GM12878 (cell line): ENCODE results near the gene VASP. TPM values are rescaled to one million over a fixed set of nuclear protein-coding genes. Genes with fewer than 3 reads are reported as not detected.

Source experiments
- BACH1 ChIP-seq: fragments of 450-650 bp; IDR thresholded peaks from 2 replicates; pipeline ENCODE4 v1.6.1; 2017; ENCODE audit warnings: mild to moderate bottlenecking, borderline replicate concordance
- BRCA1 ChIP-seq: IDR thresholded peaks from 2 replicates; pipeline ENCODE4 v1.6.1; 2011; ENCODE audit warnings: low read depth, low read length, improper control_type of control experiment
- ETV6 ChIP-seq, 2 experiments: fragments of 450-650 bp in 1 of 2; IDR thresholded peaks in 1 of 2; conservative IDR thresholded peaks in 1 of 2; 2 replicates each; pipeline ENCODE4 v1.6.1; 2014; ENCODE audit warnings: antibody characterized with exemption in 1 of 2, borderline replicate concordance in 1 of 2, low read depth in 1 of 2, mild to moderate bottlenecking in 1 of 2, moderate library complexity in 1 of 2
- HCFC1 ChIP-seq: fragments of 150-350 bp; IDR thresholded peaks from 2 replicates; pipeline ENCODE4 v1.6.1; 2014; ENCODE audit warnings: low read length
- IKZF1 ChIP-seq: fragments of 450-650 bp; conservative IDR thresholded peaks from 2 replicates; pipeline ENCODE4 v1.6.1; 2017; ENCODE audit warnings: antibody characterized with exemption, mild to moderate bottlenecking
- SP1 ChIP-seq: IDR thresholded peaks from one replicate; pipeline ENCODE4 v1.6.1; 2011; ENCODE audit warnings: low read depth, low read length
- STAT1 ChIP-seq: fragments of 450-650 bp; conservative IDR thresholded peaks from 2 replicates; pipeline ENCODE4 v1.6.1; 2014; ENCODE audit warnings: antibody characterized with exemption, mild to moderate bottlenecking
- TBL1XR1 ChIP-seq: IDR thresholded peaks from 2 replicates; pipeline ENCODE4 v1.6.1; 2012; ENCODE audit warnings: low read depth, low read length, improper control_type of control experiment
- ZSCAN29 ChIP-seq: fragments of 450-650 bp; IDR thresholded peaks from 2 replicates; pipeline ENCODE4 v1.6.1; 2017; ENCODE audit warnings: mild to moderate bottlenecking, moderate library complexity
- polyA plus RNA-seq, 11 experiments: library from polyadenylated mRNA; depleted of rRNA in 4 of 11; unstranded in 6 of 11; stranded (reverse) in 5 of 11; fragments of >200 nt; fragmentation: Nextera tagmentation in 4 of 11; fragmentation: Illumina TruSeq in 1 of 11; extraction: Ambion mirVana in 4 of 11; extraction: Trizol in 1 of 11; gene quantifications; 1 replicate in 1 of 11; 2 replicates in 10 of 11; pipeline versions ENCODE4 v1.2.1 to v1.2.3, GENCODE V29; 2011 to 2016; ENCODE audit warnings: inconsistent platforms in 2 of 11, missing spikeins in 2 of 11, low read depth in 1 of 11
- total RNA-seq, 4 experiments: library from RNA; depleted of rRNA in 3 of 4; stranded (reverse); fragments of >200 nt in 3 of 4; fragmentation: Illumina TruSeq in 1 of 4; extraction: Trizol in 1 of 4; gene quantifications; 2 replicates each; pipeline versions ENCODE4 v1.2.1 to v1.2.3, GENCODE V29; 2013 to 2021
- TF ChIP-seq, protein P1 (sequence below): fragments of 450-650 bp; IDR thresholded peaks from 2 replicates; pipeline ENCODE4 v1.6.1; 2014; ENCODE audit warnings: mild to moderate bottlenecking
- TF ChIP-seq, protein P2 (sequence below): IDR thresholded peaks from 2 replicates; pipeline ENCODE4 v1.6.1; 2012; ENCODE audit warnings: low read depth, low read length, improper control_type of control experiment
- TF ChIP-seq, protein P3 (sequence below): fragments of 450-650 bp; conservative IDR thresholded peaks from 2 replicates; pipeline ENCODE4 v1.6.1; 2017; ENCODE audit warnings: mild to moderate bottlenecking, moderate library complexity
- TF ChIP-seq, protein P4 (sequence below): IDR thresholded peaks from 2 replicates; pipeline ENCODE4 v1.6.1; 2011; ENCODE audit warnings: borderline replicate concordance, low read depth, mild to moderate bottlenecking, moderate library complexity, mixed read lengths, low read length; ENCODE audit not compliant: insufficient read depth; ENCODE audit errors: extremely low read length
- TF ChIP-seq, protein P5 (sequence below): fragments of 450-650 bp; IDR thresholded peaks from 2 replicates; pipeline ENCODE4 v1.6.1; 2017; ENCODE audit warnings: mild to moderate bottlenecking, low read depth, inconsistent platforms; ENCODE audit not compliant: poor library complexity, severe bottlenecking
- TF ChIP-seq, protein P6 (sequence below): fragments of 150-350 bp; IDR thresholded peaks from 2 replicates; pipeline ENCODE4 v1.6.1; 2016; ENCODE audit warnings: low read depth, low read length

The VASP gene
- total and polyA plus RNA-seq, 10 of the 15 experiments (the other 5 are each of a cell fraction or from before 2014, with no cell fraction given) = 19.5 to 298 (median 84.8) TPM

DNA sequence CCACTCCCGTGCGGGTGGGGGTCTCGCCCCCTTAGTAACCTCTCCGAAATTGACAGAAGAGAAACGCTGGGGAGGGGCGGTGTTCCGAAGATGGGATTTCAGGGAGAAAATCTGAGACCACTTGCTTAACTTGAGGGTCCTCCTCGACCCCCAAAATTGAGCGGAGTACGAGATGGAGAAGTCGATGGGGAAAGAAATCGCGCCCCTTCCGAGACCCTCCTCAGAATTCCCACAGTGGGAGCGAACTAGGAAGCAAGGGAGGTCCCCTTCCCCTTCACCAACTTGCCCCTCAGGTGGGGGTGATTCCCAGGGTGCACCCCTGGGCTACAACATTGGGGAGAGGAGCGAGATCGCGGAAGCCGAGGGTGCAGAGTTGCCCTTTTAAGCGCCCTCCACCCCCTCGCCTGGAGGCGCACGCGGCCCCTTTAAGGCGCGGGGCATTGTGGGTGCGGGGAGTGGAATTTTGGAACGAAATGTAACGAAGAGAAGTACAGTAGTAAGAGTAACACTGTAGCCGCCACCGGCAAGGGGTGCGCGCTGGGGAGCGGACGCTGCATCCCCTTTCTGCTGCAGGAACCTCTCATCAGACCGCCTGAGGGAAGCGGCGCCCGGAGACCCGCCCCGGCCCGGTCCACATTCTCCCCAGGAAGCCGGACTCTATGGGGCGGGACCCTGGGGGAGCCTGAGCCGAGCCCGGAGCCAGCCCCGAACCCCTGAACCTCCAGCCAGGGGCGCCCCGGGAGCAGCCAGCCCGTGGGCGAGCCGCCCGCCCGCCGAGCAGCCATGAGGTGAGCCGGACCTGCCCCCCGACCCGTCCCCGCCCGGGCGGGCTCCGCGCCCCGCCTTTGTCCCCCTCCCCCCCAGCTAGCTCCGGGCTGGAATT is at the start of gene VASP (continued):
- TF ChIP-seq, protein P1, sequence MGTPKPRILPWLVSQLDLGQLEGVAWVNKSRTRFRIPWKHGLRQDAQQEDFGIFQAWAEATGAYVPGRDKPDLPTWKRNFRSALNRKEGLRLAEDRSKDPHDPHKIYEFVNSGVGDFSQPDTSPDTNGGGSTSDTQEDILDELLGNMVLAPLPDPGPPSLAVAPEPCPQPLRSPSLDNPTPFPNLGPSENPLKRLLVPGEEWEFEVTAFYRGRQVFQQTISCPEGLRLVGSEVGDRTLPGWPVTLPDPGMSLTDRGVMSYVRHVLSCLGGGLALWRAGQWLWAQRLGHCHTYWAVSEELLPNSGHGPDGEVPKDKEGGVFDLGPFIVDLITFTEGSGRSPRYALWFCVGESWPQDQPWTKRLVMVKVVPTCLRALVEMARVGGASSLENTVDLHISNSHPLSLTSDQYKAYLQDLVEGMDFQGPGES = no peak
- peak; percentile 55; the same call in 1 of the 2 replicates for TF ChIP-seq HCFC1
- TF ChIP-seq, protein P2, sequence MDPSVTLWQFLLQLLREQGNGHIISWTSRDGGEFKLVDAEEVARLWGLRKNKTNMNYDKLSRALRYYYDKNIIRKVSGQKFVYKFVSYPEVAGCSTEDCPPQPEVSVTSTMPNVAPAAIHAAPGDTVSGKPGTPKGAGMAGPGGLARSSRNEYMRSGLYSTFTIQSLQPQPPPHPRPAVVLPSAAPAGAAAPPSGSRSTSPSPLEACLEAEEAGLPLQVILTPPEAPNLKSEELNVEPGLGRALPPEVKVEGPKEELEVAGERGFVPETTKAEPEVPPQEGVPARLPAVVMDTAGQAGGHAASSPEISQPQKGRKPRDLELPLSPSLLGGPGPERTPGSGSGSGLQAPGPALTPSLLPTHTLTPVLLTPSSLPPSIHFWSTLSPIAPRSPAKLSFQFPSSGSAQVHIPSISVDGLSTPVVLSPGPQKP = no peak
- TF ChIP-seq, protein P3, sequence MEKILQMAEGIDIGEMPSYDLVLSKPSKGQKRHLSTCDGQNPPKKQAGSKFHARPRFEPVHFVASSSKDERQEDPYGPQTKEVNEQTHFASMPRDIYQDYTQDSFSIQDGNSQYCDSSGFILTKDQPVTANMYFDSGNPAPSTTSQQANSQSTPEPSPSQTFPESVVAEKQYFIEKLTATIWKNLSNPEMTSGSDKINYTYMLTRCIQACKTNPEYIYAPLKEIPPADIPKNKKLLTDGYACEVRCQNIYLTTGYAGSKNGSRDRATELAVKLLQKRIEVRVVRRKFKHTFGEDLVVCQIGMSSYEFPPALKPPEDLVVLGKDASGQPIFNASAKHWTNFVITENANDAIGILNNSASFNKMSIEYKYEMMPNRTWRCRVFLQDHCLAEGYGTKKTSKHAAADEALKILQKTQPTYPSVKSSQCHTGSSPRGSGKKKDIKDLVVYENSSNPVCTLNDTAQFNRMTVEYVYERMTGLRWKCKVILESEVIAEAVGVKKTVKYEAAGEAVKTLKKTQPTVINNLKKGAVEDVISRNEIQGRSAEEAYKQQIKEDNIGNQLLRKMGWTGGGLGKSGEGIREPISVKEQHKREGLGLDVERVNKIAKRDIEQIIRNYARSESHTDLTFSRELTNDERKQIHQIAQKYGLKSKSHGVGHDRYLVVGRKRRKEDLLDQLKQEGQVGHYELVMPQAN = peak; percentile 89
- TF ChIP-seq SP1 = peak; percentile 85
- peak; percentile 32; the same call in 1 of the 2 replicates for TF ChIP-seq TBL1XR1
- TF ChIP-seq, protein P4, sequence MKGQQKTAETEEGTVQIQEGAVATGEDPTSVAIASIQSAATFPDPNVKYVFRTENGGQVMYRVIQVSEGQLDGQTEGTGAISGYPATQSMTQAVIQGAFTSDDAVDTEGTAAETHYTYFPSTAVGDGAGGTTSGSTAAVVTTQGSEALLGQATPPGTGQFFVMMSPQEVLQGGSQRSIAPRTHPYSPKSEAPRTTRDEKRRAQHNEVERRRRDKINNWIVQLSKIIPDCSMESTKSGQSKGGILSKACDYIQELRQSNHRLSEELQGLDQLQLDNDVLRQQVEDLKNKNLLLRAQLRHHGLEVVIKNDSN = no peak
- TF ChIP-seq, protein P5, sequence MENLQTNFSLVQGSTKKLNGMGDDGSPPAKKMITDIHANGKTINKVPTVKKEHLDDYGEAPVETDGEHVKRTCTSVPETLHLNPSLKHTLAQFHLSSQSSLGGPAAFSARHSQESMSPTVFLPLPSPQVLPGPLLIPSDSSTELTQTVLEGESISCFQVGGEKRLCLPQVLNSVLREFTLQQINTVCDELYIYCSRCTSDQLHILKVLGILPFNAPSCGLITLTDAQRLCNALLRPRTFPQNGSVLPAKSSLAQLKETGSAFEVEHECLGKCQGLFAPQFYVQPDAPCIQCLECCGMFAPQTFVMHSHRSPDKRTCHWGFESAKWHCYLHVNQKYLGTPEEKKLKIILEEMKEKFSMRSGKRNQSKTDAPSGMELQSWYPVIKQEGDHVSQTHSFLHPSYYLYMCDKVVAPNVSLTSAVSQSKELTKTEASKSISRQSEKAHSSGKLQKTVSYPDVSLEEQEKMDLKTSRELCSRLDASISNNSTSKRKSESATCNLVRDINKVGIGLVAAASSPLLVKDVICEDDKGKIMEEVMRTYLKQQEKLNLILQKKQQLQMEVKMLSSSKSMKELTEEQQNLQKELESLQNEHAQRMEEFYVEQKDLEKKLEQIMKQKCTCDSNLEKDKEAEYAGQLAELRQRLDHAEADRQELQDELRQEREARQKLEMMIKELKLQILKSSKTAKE = no peak
- no peak for TF ChIP-seq BRCA1
- TF ChIP-seq ZSCAN29 = no peak; the same call in 1 of the 2 replicates
- TF ChIP-seq ETV6 (conservative IDR thresholded peaks at IDR 0.05 in 1 of 2, IDR thresholded peaks at IDR 0.05 in 1 of 2; ENCODE audit: borderline replicate concordance in 1 of 2, low read depth in 1 of 2) = no peak
- TF ChIP-seq IKZF1 = peak; percentile 58
- peak; percentile 36; the same call in 1 of the 2 replicates for TF ChIP-seq STAT1
- TF ChIP-seq, protein P6, sequence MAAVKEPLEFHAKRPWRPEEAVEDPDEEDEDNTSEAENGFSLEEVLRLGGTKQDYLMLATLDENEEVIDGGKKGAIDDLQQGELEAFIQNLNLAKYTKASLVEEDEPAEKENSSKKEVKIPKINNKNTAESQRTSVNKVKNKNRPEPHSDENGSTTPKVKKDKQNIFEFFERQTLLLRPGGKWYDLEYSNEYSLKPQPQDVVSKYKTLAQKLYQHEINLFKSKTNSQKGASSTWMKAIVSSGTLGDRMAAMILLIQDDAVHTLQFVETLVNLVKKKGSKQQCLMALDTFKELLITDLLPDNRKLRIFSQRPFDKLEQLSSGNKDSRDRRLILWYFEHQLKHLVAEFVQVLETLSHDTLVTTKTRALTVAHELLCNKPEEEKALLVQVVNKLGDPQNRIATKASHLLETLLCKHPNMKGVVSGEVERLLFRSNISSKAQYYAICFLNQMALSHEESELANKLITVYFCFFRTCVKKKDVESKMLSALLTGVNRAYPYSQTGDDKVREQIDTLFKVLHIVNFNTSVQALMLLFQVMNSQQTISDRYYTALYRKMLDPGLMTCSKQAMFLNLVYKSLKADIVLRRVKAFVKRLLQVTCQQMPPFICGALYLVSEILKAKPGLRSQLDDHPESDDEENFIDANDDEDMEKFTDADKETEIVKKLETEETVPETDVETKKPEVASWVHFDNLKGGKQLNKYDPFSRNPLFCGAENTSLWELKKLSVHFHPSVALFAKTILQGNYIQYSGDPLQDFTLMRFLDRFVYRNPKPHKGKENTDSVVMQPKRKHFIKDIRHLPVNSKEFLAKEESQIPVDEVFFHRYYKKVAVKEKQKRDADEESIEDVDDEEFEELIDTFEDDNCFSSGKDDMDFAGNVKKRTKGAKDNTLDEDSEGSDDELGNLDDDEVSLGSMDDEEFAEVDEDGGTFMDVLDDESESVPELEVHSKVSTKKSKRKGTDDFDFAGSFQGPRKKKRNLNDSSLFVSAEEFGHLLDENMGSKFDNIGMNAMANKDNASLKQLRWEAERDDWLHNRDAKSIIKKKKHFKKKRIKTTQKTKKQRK = no peak
- peak; percentile 78; the same call in 1 of the 2 replicates for TF ChIP-seq BACH1
